Measurements from ENCODE around the gene PRKG2.

DNA sequence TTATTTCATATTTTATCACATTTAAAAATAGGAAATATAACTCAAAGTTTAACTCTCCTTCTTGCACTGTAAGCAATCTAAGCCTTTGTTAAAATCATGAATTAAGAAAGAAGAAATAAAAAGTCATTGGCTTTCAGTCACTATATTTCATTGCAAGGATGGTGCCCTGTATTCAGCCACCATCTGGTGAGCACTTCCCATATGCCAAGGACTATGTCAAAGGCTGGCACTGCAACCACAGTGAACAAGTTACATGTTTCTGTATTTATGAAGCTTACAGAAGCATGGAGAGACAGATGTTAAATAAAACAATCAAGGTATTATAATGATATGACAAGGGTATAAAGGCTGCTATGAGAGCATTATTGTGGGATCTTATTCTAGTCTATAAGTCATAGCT lies 68.6 kb downstream of the PRKG2 start:
- TF ChIP-seq EZH2phosphoT487 (IDR thresholded peaks at IDR 0.05; ENCODE audit: borderline replicate concordance, low read depth) = no peak
- TF ChIP-seq, protein P1, sequence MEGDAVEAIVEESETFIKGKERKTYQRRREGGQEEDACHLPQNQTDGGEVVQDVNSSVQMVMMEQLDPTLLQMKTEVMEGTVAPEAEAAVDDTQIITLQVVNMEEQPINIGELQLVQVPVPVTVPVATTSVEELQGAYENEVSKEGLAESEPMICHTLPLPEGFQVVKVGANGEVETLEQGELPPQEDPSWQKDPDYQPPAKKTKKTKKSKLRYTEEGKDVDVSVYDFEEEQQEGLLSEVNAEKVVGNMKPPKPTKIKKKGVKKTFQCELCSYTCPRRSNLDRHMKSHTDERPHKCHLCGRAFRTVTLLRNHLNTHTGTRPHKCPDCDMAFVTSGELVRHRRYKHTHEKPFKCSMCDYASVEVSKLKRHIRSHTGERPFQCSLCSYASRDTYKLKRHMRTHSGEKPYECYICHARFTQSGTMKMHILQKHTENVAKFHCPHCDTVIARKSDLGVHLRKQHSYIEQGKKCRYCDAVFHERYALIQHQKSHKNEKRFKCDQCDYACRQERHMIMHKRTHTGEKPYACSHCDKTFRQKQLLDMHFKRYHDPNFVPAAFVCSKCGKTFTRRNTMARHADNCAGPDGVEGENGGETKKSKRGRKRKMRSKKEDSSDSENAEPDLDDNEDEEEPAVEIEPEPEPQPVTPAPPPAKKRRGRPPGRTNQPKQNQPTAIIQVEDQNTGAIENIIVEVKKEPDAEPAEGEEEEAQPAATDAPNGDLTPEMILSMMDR (IDR thresholded peaks at IDR 0.05) = no peak
- no peak for TF ChIP-seq RAD21 (IDR thresholded peaks at IDR 0.05; ENCODE audit: low read length)
- TF ChIP-seq, protein P2, sequence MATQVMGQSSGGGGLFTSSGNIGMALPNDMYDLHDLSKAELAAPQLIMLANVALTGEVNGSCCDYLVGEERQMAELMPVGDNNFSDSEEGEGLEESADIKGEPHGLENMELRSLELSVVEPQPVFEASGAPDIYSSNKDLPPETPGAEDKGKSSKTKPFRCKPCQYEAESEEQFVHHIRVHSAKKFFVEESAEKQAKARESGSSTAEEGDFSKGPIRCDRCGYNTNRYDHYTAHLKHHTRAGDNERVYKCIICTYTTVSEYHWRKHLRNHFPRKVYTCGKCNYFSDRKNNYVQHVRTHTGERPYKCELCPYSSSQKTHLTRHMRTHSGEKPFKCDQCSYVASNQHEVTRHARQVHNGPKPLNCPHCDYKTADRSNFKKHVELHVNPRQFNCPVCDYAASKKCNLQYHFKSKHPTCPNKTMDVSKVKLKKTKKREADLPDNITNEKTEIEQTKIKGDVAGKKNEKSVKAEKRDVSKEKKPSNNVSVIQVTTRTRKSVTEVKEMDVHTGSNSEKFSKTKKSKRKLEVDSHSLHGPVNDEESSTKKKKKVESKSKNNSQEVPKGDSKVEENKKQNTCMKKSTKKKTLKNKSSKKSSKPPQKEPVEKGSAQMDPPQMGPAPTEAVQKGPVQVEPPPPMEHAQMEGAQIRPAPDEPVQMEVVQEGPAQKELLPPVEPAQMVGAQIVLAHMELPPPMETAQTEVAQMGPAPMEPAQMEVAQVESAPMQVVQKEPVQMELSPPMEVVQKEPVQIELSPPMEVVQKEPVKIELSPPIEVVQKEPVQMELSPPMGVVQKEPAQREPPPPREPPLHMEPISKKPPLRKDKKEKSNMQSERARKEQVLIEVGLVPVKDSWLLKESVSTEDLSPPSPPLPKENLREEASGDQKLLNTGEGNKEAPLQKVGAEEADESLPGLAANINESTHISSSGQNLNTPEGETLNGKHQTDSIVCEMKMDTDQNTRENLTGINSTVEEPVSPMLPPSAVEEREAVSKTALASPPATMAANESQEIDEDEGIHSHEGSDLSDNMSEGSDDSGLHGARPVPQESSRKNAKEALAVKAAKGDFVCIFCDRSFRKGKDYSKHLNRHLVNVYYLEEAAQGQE (IDR thresholded peaks at IDR 0.05; ENCODE audit: low read depth, low read length) = no peak
- no peak for TF ChIP-seq RCOR1 (IDR thresholded peaks at IDR 0.05; ENCODE audit: low read length)
- TF ChIP-seq MXI1 (IDR thresholded peaks at IDR 0.05; ENCODE audit: low read depth, low read length) = no peak
- no peak for TF ChIP-seq NFIC (IDR thresholded peaks at IDR 0.05; ENCODE audit: borderline replicate concordance)
- no peak for TF ChIP-seq POLR2AphosphoS5 (IDR thresholded peaks at IDR 0.05; ENCODE audit: low read depth, low read length)
- TF ChIP-seq, protein P3, sequence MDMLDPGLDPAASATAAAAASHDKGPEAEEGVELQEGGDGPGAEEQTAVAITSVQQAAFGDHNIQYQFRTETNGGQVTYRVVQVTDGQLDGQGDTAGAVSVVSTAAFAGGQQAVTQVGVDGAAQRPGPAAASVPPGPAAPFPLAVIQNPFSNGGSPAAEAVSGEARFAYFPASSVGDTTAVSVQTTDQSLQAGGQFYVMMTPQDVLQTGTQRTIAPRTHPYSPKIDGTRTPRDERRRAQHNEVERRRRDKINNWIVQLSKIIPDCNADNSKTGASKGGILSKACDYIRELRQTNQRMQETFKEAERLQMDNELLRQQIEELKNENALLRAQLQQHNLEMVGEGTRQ (IDR thresholded peaks at IDR 0.05; ENCODE audit: borderline replicate concordance, low read depth, low read length) = no peak
- TF ChIP-seq, protein P4, sequence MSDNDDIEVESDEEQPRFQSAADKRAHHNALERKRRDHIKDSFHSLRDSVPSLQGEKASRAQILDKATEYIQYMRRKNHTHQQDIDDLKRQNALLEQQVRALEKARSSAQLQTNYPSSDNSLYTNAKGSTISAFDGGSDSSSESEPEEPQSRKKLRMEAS (IDR thresholded peaks at IDR 0.05; ENCODE audit: low read depth) = no peak
